Stromal cell of bone marrow (primary cell): Measurements from ENCODE around the gene C4orf36.
A peak's percentile ranks its signal among the peaks of the same experiment; 100 is the strongest.

Source experiments
- DNase-seq: peaks from one replicate; pipeline ENCODE4 v3.0.0-alpha.2; 2012; ENCODE audit warnings: low read depth

C4orf36 gene

DNA sequence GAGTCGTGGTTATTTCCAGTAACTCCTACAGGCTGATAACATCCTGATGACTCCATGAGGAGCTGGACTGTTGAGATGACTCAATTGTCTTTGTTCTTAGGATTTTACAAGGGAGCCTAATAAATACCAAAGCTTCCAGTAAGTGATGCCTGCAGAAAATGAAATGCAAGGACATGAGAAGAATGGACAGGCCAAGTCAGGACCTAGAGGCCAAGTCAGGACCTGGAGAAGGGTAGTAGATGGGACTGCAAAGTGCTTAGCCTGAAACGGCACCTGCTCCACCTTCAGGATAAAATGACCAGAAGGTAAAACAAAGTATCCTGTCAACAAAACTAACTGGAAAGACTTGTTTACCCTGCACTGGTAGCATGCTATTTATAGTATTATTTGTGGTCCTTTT lies 36.6 kb downstream of the C4orf36 start:
- DNase-seq: peak; percentile 50

DNA sequence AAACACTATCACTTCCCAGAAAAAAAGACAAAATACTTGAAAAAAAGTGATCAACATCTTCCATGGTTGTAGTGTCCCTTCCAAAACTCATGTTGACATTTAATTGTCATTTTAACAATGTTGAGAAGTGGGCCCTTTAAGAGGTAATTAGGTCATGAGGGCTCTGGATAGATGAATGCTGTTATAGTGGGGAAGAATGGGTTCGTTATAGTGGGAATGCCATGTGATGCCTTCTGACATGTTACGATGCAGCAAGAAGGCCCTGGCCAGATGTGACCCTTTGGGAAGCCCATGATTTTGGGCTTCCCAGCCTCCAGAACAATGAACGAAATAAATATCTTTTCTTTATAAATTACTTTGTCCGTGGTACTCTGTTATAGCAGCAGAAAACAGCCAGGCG lies 39.0 kb downstream of the C4orf36 start:
- DNase-seq: no peak

DNA sequence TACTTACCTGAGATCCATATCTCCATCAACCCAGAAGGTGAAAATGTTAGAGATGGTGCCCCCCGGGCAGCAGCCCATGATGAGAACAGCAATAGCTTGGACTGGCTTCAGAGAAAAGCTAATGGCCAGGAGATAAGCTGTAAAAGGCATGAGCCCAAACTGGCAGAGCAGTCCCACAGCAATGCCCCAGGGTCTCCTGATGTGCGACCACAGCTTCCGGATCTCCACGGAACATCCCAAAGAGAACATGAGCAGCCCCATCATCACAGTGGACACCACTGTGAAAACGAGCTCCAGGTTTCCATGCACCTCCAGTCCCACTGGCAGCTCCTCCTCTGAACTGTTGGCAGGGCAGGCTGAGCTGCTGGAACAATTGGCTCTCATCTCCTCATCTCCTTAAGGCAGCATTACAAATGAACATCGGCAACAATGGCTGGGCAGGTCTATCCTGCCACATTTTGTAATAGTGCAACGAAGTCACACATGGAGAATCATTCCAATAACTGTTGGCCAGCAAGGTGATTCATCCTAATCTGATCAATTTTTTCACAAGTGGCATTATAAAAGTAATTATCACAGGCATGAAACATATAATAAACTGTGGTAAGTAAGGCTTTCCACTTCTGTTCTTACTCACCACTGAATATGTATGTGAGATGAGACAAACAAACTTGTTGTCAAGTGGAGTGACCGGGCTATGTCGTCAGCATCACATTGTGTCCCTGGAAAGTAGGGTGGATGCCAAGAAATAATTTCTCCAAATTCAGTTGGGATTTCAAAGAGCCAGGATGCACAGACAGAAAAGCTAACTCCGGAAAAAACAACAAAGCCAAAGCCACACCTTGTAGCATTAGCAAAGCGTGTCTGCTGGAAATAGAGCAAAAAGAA lies 43.2 kb downstream of the C4orf36 start, which contains the start of gene SLC10A6:
TSS of gene SLC10A6 (minus strand) at position 653 of the 888 bp plus-strand sequence. CDS start at position 384, 269 bp downstream.
- DNase-seq: no peak

DNA sequence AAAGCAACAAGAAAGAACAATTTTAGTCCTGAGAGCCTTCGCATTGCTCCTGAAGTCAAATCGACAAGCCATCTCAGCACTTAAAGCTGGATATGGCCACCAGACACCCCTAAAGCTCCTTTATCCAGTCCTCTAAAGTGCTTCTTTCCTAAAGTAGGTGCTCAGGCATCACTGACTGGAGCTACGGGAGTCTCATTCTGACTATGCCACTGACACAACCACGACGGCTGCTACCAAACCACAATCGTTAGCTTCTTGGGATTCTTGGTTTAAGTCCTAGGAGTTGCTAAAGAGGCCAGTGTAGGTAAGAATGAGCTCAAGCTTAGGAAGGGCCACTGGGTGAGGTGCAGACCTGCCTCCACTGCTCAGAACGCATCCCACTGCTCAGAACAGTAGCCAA lies 44.1 kb downstream of the C4orf36 start:
- no peak for DNase-seq

DNA sequence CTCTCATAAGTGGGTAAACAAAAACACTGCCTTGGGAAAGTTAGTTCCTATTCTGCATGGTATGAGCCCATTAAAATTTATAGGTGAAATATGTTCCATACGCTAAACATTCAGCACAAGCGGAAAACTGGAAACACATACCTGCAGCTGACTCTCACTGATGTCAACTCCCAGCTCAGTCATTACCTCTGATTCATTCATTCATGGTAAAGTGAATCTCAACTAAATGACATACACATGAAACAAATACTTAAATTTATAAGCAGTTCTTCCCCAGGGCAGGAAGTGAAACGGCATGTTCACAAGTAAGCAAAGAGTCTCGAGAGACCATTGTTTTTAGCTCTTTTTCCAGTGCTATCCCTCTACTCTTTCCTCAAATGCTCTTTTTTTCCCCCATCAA lies 44.7 kb downstream of the C4orf36 start:
- DNase-seq: no peak

DNA sequence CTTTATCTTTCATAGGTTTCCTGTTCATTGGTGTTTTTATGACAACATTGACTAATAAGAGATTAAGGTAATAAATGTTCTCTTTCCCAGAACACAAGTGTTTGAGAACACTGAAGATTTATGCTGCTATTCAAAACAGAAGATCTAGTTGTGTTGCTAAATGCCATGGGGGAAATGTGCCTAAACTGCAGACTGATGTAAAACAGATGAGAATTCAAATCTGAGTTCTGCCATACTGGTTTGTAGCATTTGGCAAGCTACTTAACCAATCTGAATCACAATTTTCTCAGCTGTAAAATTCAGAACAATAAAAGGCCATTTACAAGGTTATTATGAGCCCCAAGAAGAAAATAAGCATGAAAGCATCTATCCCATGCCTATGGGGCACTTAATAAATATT lies 45.3 kb downstream of the C4orf36 start:
- DNase-seq: peak; percentile 49

DNA sequence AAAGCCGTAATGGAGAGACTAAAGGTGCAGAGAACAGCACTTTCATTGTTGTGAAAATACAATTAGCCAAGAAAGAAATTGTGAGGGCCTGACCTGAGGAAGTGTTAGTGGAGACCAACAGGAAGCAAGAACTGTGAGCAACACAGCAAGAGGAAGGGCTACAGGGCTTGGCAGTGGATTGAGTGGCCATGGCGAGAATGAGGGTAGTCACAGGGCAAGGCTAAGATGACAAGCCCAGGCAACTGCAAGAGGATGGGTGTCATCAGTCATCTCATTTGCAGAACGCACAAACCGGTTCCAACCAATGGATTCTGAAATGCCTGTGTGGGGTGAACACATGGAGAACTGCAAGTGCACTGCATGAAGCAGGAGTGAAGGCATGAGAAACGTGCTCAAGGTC lies 46.6 kb downstream of the C4orf36 start:
- no peak for DNase-seq

DNA sequence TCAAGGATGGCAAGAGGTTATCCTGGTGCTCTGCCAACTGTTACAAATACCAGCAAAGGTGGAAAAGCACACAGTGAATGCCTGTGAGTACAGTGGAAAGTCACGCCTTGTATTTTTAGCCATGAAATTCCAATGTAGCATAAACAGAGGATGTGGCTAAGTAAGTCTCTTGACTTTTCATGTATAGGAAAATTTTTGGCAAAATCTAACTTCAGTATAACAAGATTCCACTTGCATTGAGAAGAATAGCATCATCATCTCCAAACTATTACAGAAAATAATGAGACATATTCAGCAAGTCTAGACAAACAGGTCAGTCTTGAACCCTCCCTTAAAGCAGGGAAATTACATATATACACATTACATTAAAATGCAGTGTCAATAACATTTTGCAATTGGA lies 50.9 kb downstream of the C4orf36 start:
- no peak for DNase-seq

DNA sequence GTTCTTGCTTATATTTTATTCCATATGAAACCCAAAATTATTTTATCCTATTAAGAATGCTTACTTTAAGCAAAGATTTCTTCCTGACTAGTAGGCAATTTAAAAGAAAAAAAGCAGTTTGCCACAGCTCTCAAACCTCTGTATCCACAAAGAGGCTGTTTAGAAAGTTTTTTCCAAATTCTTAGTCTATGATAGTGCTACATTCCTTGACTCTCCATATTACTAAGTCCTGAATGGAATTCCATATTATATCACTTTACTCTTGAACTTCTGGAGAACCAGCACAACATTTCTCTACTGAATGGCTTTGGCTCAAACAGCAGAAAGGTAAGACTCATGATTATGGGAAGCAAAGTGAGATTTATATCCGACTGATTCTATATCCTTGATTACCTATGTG lies 51.4 kb downstream of the C4orf36 start:
- no peak for DNase-seq

DNA sequence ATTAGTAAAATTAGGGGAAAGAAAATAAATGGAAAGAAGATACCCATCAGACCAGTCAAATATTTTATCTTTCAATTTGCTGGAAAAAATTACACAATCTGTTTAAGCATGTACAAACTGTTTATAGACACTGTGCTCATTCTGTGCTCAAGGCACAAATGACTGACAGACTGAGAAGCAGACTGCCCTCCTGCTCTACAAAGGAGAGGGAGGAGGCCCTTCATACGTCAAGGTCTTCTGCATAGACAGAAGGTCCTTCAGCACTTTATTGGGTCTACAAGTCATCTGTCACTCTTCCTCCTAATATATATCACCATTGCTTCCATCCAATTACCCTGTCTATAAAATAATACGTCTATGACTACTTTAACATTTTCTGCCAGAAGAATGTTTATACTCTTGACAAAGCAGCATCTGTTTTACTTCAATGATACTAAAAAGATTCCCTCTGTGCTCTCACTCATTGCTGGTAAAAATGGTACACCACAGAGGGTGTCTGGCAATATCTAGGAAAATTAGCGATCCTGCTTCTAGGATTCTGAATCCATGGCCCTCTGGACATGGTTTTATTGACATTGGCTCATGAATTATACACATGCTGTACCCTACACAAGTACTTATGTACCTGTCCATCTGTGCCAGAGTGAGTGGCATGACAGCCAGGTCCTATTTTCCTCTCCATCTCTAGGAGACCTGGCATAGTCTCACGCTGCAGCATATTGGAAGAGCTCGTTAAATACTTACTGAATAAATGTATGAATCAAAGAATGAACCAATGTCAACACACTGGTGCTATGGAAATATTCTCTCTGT lies 54.3 kb downstream of the C4orf36 start:
- DNase-seq: no peak

DNA sequence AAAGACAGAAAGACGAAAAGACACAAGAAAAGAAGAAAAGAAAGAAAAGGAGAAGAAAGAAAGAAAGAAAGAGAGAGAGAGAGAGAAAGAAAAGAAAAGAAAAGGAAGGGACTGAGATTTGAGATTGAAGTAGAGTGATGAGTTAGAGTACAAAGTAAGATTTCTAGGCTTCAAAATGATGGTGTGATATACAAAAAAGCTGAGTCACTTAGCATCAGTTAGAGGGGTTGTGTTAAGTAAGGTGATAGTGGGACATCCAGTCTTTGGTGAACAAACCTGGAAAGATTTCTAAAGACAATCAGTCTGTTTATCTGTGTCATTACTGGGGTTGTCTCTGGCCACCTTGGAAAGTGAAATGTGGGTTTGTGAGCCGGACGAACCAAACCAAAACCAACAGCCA lies 56.5 kb downstream of the C4orf36 start:
- DNase-seq: no peak

DNA sequence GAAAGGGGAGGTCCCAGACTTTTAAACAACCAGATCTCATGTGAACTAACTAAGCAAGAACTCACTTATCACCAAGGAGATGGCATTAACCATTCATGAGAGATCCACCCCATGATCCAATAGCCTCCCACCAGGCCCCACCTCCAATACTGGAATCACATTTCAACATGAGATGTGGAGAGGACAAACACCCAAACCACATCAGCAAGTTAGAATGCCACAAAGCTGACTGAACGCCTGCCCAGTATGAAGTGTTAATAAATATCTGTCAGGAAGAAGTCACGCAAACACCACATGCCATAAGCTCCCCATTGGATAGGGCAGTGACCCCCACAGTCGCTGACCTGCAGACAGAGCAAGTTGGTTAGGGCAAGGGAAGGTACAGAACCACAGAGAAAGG lies 57.3 kb downstream of the C4orf36 start:
- DNase-seq: no peak

DNA sequence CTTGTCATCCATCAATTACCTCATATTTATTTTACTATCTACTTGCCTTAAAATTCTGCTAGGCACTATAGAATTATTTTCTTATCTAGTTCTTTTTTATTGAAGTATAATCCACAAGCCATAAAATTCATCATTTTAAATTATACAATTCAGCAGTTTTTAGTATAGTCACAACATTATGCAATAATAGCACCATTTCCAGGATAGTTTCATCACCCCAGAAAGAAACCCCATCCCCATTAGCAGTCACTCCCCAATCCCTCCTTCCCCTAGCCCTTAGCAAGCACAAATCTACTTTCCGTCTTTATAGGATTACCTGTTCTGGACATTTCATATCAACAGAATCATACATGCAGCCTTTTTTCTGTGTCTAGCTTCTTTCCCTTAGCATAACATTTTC lies 58.6 kb downstream of the C4orf36 start:
- DNase-seq: no peak

DNA sequence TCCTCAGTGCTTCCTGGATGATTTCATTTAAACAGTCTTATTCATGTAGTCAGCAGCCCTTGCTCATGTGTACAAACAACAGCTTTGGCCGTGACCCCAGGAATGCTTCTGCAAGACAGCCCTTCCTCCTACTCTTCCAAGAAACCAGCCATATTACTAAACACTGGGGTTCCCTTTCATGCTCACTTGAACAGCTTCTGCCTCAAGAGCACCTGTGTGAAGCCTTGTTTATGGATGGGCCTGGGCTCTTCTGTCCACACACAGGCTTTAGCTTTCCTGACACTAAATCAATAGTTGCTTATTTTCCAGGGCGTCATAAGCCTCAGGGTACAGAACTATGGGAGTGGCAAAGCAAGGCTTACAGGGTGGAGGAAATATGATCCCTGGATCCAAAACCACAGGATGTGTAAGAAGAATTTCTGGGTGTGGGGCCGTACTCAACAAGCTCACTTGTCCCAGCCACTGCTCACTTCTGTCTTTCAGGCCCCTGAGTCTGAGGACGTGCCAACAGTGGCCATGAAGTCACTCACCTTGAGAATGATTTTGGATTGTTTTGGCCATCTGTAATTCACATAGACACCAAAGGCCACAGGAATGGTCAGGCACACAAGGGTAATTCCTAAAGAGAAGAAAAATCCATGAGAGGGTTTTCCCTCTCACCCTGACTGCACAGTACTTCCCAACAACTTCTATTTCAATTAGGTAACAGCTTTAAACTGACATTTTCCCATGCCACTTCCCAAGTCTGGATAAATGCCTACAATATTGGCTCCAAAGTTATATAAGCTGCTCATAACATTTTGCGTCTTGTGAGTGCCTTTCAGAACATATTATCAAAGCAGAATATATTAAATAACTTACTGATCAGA lies 60.7 kb downstream of the C4orf36 start:
- DNase-seq: peak; percentile 74
